ENCODE measurements around the gene MSANTD7. TPM values are rescaled to one million over a fixed set of nuclear protein-coding genes. Genes with fewer than 3 reads are reported as not detected.
"Not testable (repeated sequence)": the region's sequence is repeated elsewhere in the genome, so short reads cannot be mapped to it uniquely, and the experiment has no call there.

Gene MSANTD7
- total RNA-seq, 1 donor from 2014 or later, result 22.3 TPM

DNA sequence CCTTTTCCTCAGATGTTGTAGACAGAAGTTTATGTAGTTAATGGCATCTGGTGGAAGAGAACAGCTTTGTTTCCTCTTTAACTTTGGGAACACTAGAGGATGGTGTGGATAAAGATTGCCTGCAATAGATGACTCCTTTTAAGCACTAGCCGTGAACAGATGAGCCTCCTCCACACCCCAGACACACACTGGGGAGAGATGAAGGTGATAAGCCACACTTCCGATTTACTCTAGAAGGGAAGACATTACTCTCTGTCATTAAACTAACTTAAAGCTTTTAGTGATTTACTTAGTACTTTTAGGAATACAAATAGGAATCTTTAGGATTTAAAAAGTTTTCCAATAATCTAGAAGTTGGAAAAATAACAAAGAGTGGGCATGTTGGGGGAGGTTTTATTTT, 6.8 kb downstream of the MSANTD7 start:
- peaks cover 18% of the 10 kb centered on the region for H3K4me1 Mint-ChIP-seq (ENCODE audit: low read depth)
- intact Hi-C loops (cut with micrococcal nuclease), result no loop called here
- H3K9me3 Mint-ChIP-seq, result no peaks in the 10 kb centered on the region
- H3K27ac Mint-ChIP-seq, result no peak overlapping the region
- H3K27me3 Mint-ChIP-seq (ENCODE audit: low read depth), result no peaks in the 10 kb centered on the region
- no peak for DNase-seq (ENCODE audit: low spot score)
- H3K4me3 Mint-ChIP-seq (ENCODE audit: low read depth), result no peak overlapping the region
- H3K36me3 Mint-ChIP-seq (ENCODE audit: low read depth), result peaks cover 69% of the 10 kb centered on the region

GRCh38 chr10:14852236-14852635, 14.1 kb downstream of the MSANTD7 start:
- Mint-ChIP-seq H3K9me3 (no peaks in the 10 kb centered on the region), H3K4me1 (ENCODE audit: low read depth) (peaks cover 10% of the 10 kb centered on the region), H3K4me3 (ENCODE audit: low read depth) (no peak overlapping the region), H3K36me3 (ENCODE audit: low read depth) (peaks cover 61% of the 10 kb centered on the region), H3K27me3 (ENCODE audit: low read depth) (no peaks in the 10 kb centered on the region), H3K27ac (no peak overlapping the region)
- intact Hi-C loops (cut with micrococcal nuclease), result no loop called here
- DNase-seq (ENCODE audit: low spot score), result no peak

DNA sequence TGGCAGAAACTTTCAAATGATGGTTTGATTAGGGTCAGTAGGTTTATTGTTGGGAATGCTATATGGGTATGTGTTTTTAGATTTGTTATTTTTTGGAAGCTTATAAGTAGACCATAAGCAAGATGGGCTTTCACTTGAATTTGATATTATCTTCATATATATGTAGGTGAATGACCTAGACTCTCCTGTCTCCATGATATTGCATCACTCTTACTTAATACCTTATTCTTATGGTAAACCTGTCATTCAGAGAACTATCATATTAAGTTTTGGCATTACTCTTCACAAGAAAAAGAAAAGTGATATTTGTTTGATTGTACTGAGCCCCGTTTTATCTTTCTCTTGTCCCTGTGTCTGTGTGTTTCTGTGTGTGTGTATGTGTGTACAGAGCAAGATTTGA, 17.3 kb downstream of the MSANTD7 start:
- H3K4me1 Mint-ChIP-seq (ENCODE audit: low read depth), result peaks cover 1% of the 10 kb centered on the region
- H3K9me3 Mint-ChIP-seq, result no peaks in the 10 kb centered on the region
- no peaks in the 10 kb centered on the region for H3K27me3 Mint-ChIP-seq (ENCODE audit: low read depth)
- DNase-seq (ENCODE audit: low spot score), result no peak
- H3K36me3 Mint-ChIP-seq (ENCODE audit: low read depth), result peaks cover 59% of the 10 kb centered on the region
- intact Hi-C loops (cut with micrococcal nuclease), result no loop called here
- H3K27ac Mint-ChIP-seq, result no peak overlapping the region
- H3K4me3 Mint-ChIP-seq (ENCODE audit: low read depth), result no peak overlapping the region

- no peaks in the 10 kb centered on the region for H3K4me1 Mint-ChIP-seq (ENCODE audit: low read depth)
- intact Hi-C loops (cut with micrococcal nuclease), result no loop called here
- no peaks in the 10 kb centered on the region for H3K27me3 Mint-ChIP-seq (ENCODE audit: low read depth)
- H3K4me3 Mint-ChIP-seq (ENCODE audit: low read depth), result no peak overlapping the region
- no peak overlapping the region for H3K27ac Mint-ChIP-seq
- no peak for DNase-seq (ENCODE audit: low spot score)
- H3K36me3 Mint-ChIP-seq (ENCODE audit: low read depth), result peaks cover 43% of the 10 kb centered on the region
- H3K9me3 Mint-ChIP-seq, result no peaks in the 10 kb centered on the region
These were observed 20.3 kb downstream of the MSANTD7 start for GRCh38 chr10:14858338-14858960.

DNA sequence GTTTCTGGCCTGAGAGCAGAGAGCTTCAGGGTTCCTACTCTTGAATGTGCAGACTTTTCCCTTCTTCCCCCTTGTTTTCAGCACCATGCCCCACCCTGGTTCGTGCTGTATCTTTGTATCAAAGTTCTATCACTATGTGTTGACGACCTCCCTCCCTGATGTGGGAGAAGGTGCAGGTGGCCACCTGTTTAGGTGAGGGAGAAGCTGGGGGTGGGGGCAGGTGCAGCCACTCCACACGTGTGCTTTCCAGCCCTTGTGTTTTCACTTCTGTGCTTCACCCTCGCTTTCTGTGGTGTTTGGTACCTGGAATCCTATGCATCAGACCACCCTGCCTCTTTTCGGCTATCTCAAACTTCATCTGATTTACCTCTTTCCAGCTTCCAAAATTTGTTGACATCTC, 20.9 kb downstream of the MSANTD7 start:
- no peak overlapping the region for H3K4me3 Mint-ChIP-seq (ENCODE audit: low read depth)
- no peaks in the 10 kb centered on the region for H3K9me3 Mint-ChIP-seq
- intact Hi-C loops (cut with micrococcal nuclease), result no loop called here
- H3K4me1 Mint-ChIP-seq (ENCODE audit: low read depth), result no peaks in the 10 kb centered on the region
- no peaks in the 10 kb centered on the region for H3K27me3 Mint-ChIP-seq (ENCODE audit: low read depth)
- H3K36me3 Mint-ChIP-seq (ENCODE audit: low read depth), result peaks cover 44% of the 10 kb centered on the region
- H3K27ac Mint-ChIP-seq, result no peak overlapping the region
- DNase-seq (ENCODE audit: low spot score), result no peak

GRCh38 chr10:14859775-14860174, 21.7 kb downstream of the MSANTD7 start:
- Mint-ChIP-seq H3K4me3 (ENCODE audit: low read depth) (no peak overlapping the region), H3K4me1 (ENCODE audit: low read depth) (no peaks in the 10 kb centered on the region), H3K36me3 (ENCODE audit: low read depth) (peaks cover 42% of the 10 kb centered on the region), H3K27me3 (ENCODE audit: low read depth) (no peaks in the 10 kb centered on the region), H3K9me3 (no peaks in the 10 kb centered on the region), H3K27ac (no peak overlapping the region)
- intact Hi-C loops (cut with micrococcal nuclease), result no loop called here
- DNase-seq (ENCODE audit: low spot score), result no peak

DNA sequence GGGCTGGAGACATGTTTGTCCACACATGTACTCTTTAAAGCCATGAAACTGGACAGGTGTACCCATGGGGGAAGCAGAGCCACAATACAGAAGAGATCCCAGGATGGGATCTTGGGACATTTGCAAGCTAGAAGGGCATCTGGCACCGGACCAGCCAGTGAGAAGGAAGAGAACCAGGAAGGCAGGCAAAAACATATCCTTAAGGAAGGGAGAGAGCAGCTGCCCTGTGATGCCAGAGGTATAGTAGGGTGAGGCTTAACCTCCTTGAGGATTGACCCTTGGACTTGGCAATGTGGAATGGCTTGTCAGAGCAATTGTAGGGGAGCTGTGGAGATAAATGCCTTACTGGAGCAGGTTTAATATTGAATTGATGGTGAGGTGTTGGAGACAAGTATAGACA, 22.7 kb downstream of the MSANTD7 start:
- intact Hi-C loops (cut with micrococcal nuclease), result no loop called here
- Mint-ChIP-seq H3K36me3 (ENCODE audit: low read depth) (peaks cover 39% of the 10 kb centered on the region), H3K27ac (no peak overlapping the region), H3K9me3 (no peaks in the 10 kb centered on the region), H3K4me1 (ENCODE audit: low read depth) (no peaks in the 10 kb centered on the region), H3K4me3 (ENCODE audit: low read depth) (no peak overlapping the region), H3K27me3 (ENCODE audit: low read depth) (no peaks in the 10 kb centered on the region)
- DNase-seq (ENCODE audit: low spot score), result no peak

DNA sequence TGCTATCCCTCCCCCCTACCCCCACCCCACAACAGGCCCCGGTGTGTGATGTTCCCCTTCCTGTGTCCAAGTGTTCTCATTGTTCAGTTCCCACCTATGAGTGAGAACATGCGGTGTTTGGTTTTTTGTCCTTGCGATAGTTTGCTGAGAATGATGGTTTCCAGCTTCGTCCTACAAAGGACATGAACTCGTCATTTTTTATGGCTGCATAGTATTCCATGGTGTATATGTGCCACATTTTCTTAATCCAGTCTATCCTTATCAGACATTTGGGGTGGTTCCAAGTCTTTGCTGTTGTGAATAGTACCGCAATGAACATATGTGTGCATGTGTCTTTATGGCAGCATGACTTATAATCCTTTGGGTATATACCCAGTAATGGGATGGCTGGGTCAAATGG, 26.4 kb downstream of the MSANTD7 start:
- DNase-seq (ENCODE audit: low spot score); H3K27ac Mint-ChIP-seq; intact Hi-C loops (cut with micrococcal nuclease); H3K4me1 Mint-ChIP-seq (ENCODE audit: low read depth); H3K4me3 Mint-ChIP-seq (ENCODE audit: low read depth); H3K27me3 Mint-ChIP-seq (ENCODE audit: low read depth); H3K9me3 Mint-ChIP-seq: not testable (repeated sequence)
- peaks cover 49% of the 10 kb centered on the region for H3K36me3 Mint-ChIP-seq (ENCODE audit: low read depth)

GRCh38 chr10:14864871-14865270, 26.8 kb downstream of the MSANTD7 start:
- DNase-seq (ENCODE audit: low spot score); H3K27ac Mint-ChIP-seq; H3K9me3 Mint-ChIP-seq; intact Hi-C loops (cut with micrococcal nuclease); H3K27me3 Mint-ChIP-seq (ENCODE audit: low read depth); H3K4me1 Mint-ChIP-seq (ENCODE audit: low read depth); H3K4me3 Mint-ChIP-seq (ENCODE audit: low read depth): not testable (repeated sequence)
- H3K36me3 Mint-ChIP-seq (ENCODE audit: low read depth), result peaks cover 52% of the 10 kb centered on the region

GRCh38 chr10:14873090-14873760, 35.1 kb downstream of the MSANTD7 start:
- H3K27me3 Mint-ChIP-seq (ENCODE audit: low read depth), result no peaks in the 10 kb centered on the region
- H3K4me1 Mint-ChIP-seq (ENCODE audit: low read depth), result peaks cover 15% of the 10 kb centered on the region
- H3K27ac Mint-ChIP-seq, result no peak overlapping the region
- H3K9me3 Mint-ChIP-seq, result no peaks in the 10 kb centered on the region
- no peak overlapping the region for H3K4me3 Mint-ChIP-seq (ENCODE audit: low read depth)
- intact Hi-C loops (cut with micrococcal nuclease), result loop anchor here (10.0 kb wide), 1 partner anchor 1562 kb away; the partner anchor contains the start of gene PTER
- no peak for DNase-seq (ENCODE audit: low spot score)
- H3K36me3 Mint-ChIP-seq (ENCODE audit: low read depth), result peaks cover 23% of the 10 kb centered on the region

- H3K4me3 Mint-ChIP-seq (ENCODE audit: low read depth), result no peak overlapping the region
These were observed 37.8 kb downstream of the MSANTD7 start for GRCh38 chr10:14875941-14876340.

DNA sequence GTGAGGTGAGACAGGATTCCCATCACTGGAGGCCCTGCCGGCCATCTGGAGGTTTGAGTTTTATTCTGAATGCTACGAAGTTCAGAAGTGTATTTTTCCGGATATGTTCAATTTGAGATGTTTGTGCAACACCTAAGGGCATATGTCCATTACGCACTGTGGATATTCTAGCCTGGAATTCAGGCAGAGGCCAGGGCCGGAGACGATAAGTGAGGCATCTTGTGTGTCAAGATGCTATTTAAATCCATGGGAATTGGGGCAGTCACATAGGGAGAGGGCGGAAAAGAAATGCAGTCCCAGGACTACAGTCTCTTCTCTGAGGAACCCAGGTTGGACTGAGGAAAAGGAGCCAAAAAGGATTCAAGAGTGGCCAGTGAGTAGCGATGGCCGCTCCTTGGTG, 38.7 kb downstream of the MSANTD7 start:
- DNase-seq (ENCODE audit: low spot score), result no peak
- intact Hi-C loops (cut with micrococcal nuclease), result loop anchor here (5.0 to 10.0 kb wide), 2 partner anchors 229 to 1558 kb away; partner anchors contain the start of gene PTER
- Mint-ChIP-seq H3K36me3 (ENCODE audit: low read depth) (peaks cover 8% of the 10 kb centered on the region), H3K4me3 (ENCODE audit: low read depth) (peak overlapping the region; percentile 94), H3K27me3 (ENCODE audit: low read depth) (no peaks in the 10 kb centered on the region), H3K9me3 (no peaks in the 10 kb centered on the region), H3K27ac (no peak overlapping the region), H3K4me1 (ENCODE audit: low read depth) (peaks cover 25% of the 10 kb centered on the region)

More at GRCh38 chr10:14875941-14876340, 37.8 kb downstream of the MSANTD7 start:
- Mint-ChIP-seq H3K27ac (no peak overlapping the region), H3K4me1 (ENCODE audit: low read depth) (peaks cover 23% of the 10 kb centered on the region), H3K27me3 (ENCODE audit: low read depth) (no peaks in the 10 kb centered on the region), H3K9me3 (no peaks in the 10 kb centered on the region), H3K36me3 (ENCODE audit: low read depth) (peaks cover 13% of the 10 kb centered on the region)
- DNase-seq (ENCODE audit: low spot score), result no peak
- intact Hi-C loops (cut with micrococcal nuclease), result loop anchor here (5.0 to 10.0 kb wide), 2 partner anchors 229 to 1559 kb away; partner anchors contain the start of gene PTER
